Stimulated activated CD4-positive, alpha-beta T cell treated with anti-CD3 and anti-CD28 coated beads, Interleukin-2, amount 100 ng/mL, for 24 hours (primary cell): ENCODE results near the gene C20orf204.

Experiments
- DNase-seq, 2 donors: peaks; one replicate each; pipeline ENCODE4 v3.0.0-alpha.2; 2020

Gene C20orf204

GRCh38 chr20:64072498-64073063 lies 36.6 kb downstream of the C20orf204 start:
- DNase-seq = no peak

- DNase-seq = no peak
These were observed 37.6 kb downstream of the C20orf204 start for GRCh38 chr20:64073476-64074183.

DNA sequence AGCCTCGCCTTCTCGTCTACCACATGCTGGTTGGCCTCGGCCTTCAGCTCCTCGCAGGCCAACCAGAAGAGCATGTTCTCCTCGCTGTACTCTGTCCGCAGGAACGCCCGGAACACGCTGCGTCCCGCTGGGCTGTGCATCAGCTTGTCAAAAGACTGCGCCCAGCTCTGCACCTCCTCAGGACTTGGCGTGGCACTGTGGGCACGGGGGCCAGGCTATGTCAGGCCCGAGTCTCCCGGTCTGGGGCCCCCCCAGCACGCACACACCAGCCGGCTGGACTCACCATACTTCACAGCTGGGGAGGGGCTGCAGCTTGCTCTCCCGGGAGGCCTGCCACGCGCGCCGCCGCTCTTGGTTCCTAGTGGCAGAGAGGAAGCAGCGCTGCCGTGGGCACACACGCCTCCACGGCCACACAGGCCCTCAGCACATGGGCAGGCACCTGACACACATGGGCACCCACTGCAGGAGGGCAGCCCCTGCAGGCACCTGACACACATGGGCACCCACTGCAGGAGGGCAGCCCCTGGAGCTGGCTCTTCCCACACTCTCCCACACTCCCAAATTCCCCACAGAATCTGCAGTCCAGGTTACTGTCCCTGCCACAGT lies 38.3 kb downstream of the C20orf204 start:
- no peak for DNase-seq

GRCh38 chr20:64074963-64075362 lies 39.0 kb downstream of the C20orf204 start:
- DNase-seq = no peak

GRCh38 chr20:64075556-64075955 lies 39.6 kb downstream of the C20orf204 start:
- DNase-seq = no peak

DNA sequence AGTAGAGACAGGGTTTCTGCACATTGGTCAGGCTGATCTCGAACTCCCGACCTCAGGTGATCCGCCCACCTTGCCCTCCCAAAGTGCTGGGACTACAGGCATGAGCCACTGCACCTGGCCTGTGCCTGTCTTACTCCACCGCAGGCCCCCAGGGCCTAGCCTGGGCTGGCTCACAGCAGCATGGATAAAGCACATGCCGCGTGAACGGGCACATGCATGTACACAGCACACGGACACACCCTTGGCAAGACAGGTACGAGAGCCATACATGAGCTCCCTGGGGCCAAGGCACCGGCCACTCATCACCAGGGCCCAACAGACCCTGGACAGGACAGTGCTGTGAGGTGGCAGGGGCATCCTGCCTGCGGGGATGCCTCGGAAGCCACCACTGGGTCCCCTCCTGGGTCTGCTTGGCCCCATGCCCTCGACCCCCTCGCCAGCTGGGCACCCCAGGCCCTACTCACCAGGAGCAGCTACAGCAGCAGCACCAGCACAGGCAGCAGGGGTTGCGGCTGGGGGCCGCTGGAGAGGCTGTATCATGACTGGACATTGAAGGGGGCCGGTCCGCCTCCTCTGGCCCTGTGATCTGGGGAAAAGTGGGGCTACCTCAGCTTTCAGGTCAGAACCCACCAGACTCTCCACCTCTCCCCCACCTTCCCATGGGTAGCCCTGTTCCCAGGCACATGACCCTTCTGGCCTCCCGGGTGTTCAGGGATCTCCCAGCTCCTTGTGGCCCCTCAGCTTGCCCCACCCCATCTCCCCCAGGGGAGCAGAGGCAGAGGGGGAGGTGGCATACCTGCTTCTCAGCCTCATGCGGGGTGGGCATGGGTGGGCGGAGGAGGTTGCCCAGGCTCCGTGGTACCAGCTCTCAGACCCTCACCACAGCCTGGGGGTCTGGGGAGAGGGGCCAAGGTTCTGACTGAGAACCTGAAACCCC lies 40.3 kb downstream of the C20orf204 start:
- no peak for DNase-seq

- peak in 1 of 2 donors; percentile 63 for DNase-seq
These were observed 41.1 kb downstream of the C20orf204 start for GRCh38 chr20:64077094-64077493.

DNA sequence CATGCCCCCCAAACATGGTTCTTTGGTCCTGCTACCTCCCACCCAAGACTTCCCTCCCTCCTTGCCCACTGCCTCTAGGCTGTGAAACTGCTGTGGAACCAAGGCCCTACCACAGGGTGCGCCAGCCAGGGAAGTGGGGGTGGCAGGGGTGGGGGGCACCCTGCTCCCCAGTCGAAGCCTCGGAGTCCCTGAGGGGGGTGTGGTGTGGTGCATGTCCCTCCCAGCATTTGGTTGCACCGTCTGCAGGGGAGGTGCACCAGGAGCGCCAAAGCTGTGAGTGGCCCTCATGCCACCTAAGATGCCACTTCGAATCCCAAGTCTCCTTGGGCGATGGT lies 41.5 kb downstream of the C20orf204 start:
- DNase-seq = no peak

- DNase-seq = peak; percentile 48 to 61
These were observed 42.0 kb downstream of the C20orf204 start for GRCh38 chr20:64077876-64078551.

GRCh38 chr20:64078934-64079272 lies 42.9 kb downstream of the C20orf204 start:
- no peak for DNase-seq

DNA sequence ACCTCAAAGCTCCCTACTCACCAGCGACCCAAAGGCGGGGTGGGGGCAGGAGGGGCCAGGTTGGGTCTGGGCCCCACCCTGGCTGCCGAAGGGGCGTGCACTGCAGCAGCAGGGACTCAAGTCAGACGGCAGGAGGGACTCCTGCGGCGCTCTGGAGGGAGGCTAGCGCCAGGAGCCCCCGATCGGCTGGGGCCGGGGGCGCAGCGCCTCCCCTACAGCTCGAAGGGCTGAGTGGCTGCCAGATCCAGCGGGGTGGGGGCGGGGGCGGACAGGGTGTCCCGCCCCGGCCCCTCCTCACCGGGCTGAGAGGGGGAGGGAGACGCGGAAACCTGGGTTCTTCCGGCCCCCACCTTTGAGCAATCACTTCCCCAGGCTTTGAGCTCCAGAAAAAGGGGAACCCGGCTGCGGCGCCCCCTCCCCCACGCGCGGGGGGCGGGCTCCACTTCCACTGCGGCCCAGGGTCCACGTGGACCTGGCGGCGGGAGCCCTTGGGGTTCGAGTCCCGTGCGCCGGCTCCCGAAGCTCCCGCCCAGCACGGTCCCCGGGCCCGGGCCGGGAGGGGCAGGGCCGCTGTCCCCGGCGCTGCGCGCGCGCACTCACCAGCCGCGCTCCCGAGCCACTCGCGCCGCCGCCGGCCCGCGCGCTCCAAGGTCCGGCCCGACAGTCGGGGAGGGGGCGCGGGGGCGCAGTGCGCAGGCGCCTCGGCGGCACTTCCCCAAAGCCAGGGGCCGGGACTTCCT lies 43.5 kb downstream of the C20orf204 start, which contains the start of gene RGS19:
TSS of gene RGS19 (minus strand) at position 246 of the 740 bp plus-strand sequence. CDS start 2,632 bp downstream, outside the sequence.
- DNase-seq = peak; percentile 64 to 78

GRCh38 chr20:64080013-64080812 lies 44.2 kb downstream of the C20orf204 start, which contains the start of gene OPRL1:
Gene OPRL1 (plus strand): TSS chr20:64080082. CDS start chr20:64092721, 12,639 bp downstream.
- no peak for DNase-seq

GRCh38 chr20:64080813-64081623 lies 45.0 kb downstream of the C20orf204 start:
- DNase-seq = no peak

DNA sequence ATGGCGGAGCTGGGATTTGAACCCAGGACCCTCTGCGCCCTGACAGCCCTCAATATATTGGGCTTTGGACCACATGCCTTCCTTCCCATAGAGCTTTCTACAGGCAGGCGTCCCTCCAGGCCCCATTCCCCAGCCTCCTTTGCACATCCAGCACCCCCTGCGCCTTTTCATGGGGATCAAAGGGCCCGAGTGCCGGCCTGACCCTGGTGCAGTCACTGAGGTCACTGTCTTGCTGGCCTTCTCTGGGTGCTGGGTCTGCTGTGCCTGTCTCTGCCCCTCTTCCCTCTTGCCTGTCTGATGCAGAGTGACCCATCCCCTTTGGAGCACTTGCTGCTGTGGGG lies 45.6 kb downstream of the C20orf204 start:
- DNase-seq = no peak

DNA sequence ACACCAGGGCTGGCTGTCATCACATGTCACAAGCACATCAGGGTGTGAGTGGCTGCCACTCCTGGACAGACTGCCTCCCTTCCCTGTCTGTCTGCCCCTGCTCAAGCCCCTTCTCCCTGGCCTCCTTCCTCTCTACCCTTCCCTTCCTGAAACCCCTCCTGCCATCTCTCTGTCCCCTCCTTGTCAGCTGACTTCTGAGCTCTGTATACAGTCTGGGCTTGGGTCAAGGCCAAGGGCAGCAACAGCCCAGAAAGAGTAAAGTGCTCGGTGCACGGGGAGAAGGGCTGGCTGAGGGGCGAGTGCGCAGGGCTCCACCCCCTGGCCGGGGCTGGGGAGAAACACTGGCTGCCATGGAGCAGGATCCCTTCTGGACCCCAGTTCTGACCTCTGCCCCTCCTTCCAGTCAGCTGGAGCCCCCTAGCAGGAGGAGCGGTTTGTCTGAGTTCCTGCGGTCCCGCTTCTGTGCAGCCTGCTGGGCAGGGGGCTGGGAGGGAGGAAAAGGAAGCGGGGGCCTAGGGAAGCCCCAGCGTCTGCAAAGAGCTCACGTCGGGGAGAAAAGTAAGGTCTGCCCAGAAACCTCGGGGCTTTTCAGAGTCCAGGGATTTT lies 46.2 kb downstream of the C20orf204 start:
- no peak for DNase-seq

GRCh38 chr20:64082820-64083377 lies 46.9 kb downstream of the C20orf204 start:
- no peak for DNase-seq

DNA sequence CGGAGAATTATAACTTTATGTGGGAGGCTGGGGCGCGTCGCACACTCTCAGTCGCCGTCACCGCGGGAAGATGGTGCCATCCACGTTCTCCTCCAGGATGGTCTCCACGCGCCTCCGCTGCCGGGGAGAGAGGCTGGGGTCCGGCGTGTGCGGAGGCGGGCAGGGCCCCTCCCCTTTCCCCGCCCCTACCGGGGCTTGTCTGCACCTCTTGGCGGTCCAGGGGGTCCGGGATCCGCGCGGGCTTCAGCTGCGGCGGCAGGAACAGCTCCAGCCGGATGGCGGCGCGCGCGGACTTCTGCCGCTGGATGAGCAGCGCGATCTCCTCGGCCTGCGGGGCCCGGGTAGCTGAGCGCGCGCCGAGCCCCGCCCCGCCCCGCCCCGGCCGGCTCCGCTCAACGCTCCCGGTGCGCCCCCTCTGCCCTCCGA lies 47.4 kb downstream of the C20orf204 start:
- peak; percentile 74 to 82 for DNase-seq

- DNase-seq = no peak
These were observed 48.1 kb downstream of the C20orf204 start, which contains the start of gene LKAAEAR1 for GRCh38 chr20:64083804-64084684. Gene LKAAEAR1 (minus strand): TSS chr20:64084398. CDS start chr20:64084219, 179 bp downstream.
